HG03558 (cell line): ENCODE results near the gene SLC52A3.

ENCODE experiments used
- ATAC-seq: cut with Tn5 transposase; IDR thresholded peaks from one replicate; pipeline ENCODE4 v1.9.1; 2021; ENCODE audit warnings: moderate number of reproducible peaks; ENCODE audit not compliant: unreplicated experiment; ENCODE audit errors: extremely low read depth

The SLC52A3 gene

GRCh38 chr20:771741-772464, 3.6 kb upstream of the SLC52A3 start:
- ATAC-seq = no peak

- no peak for ATAC-seq
Measured at GRCh38 chr20:770691-771090, 2.4 kb upstream of the SLC52A3 start.

GRCh38 chr20:766906-767305, 1.4 kb downstream of the SLC52A3 start:
- ATAC-seq = no peak

- no peak for ATAC-seq
Measured at GRCh38 chr20:764255-764654, 4.0 kb downstream of the SLC52A3 start.

- no peak for ATAC-seq
Measured at GRCh38 chr20:761418-762381, 6.6 kb downstream of the SLC52A3 start.

- no peak for ATAC-seq
Measured at GRCh38 chr20:760751-761417, 7.4 kb downstream of the SLC52A3 start.

- ATAC-seq = no peak
Measured at GRCh38 chr20:757506-757905, 10.8 kb downstream of the SLC52A3 start.

- ATAC-seq = no peak
Measured at GRCh38 chr20:755941-756340, 12.4 kb downstream of the SLC52A3 start.

GRCh38 chr20:754904-755303, 13.4 kb downstream of the SLC52A3 start:
- ATAC-seq = no peak

- no peak for ATAC-seq
Measured at GRCh38 chr20:753897-754635, 14.2 kb downstream of the SLC52A3 start.

- ATAC-seq = no peak
Measured at GRCh38 chr20:753136-753535, 15.2 kb downstream of the SLC52A3 start.

GRCh38 chr20:752291-752690, 16.0 kb downstream of the SLC52A3 start:
- no peak for ATAC-seq

- no peak for ATAC-seq
Measured at GRCh38 chr20:751761-752160, 16.5 kb downstream of the SLC52A3 start.

- ATAC-seq = no peak
Measured at GRCh38 chr20:750801-751200, 17.5 kb downstream of the SLC52A3 start.

- no peak for ATAC-seq
Measured at GRCh38 chr20:745683-746301, 22.5 kb downstream of the SLC52A3 start.

- ATAC-seq = no peak
Measured at GRCh38 chr20:742156-742555, 26.1 kb downstream of the SLC52A3 start.

- ATAC-seq = no peak
Measured at GRCh38 chr20:741620-742019, 26.7 kb downstream of the SLC52A3 start.

- no peak for ATAC-seq
Measured at GRCh38 chr20:740162-740561, 28.1 kb downstream of the SLC52A3 start.

- no peak for ATAC-seq
Measured at GRCh38 chr20:739736-740135, 28.6 kb downstream of the SLC52A3 start.

- ATAC-seq = no peak
Measured at GRCh38 chr20:733861-734260, 34.4 kb downstream of the SLC52A3 start.
